ENCODE data around the gene KCNG2. TPM values are rescaled to one million over a fixed set of nuclear protein-coding genes. Genes with fewer than 3 reads are reported as not detected.

Gene KCNG2
- total RNA-seq, 2 experiments from 2014 or later = not detected

DNA sequence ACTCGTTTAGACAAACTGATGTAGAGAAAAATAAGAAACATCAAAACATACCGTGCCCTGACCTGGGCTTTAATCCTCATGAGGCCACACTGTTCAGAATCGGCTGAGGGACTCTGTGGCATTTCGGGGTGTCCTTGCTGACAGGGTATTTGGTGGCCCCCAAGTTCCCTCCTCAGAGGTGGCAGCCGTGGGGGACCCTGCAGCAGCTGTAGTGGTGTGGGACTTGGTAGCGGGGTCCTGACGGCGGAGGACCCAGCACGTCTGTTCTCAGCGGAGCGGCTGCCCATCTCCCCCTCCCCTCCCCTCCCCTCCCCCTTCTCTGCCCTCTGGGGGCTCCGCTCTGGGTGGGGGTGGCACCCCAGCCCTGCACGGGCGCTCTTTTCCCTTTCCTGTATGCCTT, 18.4 kb downstream of the KCNG2 start:
- CTCF ChIA-PET = no interaction called here

DNA sequence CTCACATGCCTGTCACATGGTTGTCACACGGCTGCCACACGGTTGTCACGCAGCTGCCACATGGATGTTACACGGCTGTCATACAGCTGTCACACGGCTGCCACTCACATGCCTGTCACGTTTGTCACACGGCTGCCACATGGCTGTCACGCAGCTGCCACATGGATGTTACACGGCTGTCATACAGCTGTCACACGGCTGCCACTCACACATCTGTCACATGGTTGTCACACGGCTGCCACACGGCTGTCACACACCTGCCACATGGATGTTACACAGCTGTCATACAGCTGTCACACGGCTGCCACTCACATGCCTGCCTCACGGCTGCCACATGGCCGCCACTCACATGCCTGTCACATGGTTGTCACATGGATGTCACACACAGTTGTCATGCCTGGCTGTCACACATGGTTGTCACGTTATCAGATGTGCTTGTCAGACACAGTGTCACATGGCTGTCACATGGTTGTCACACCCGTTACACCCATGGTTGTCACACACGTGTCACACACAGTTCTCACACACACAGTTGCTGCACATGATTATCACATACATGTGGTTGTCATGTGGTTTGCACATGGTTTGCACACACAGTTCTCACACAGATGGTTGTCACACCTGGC, 19.4 kb downstream of the KCNG2 start:
- CTCF ChIA-PET = no interaction called here
- POLR2A ChIA-PET = no interaction called here

More for the DNA sequence above, 18.4 kb downstream of the KCNG2 start:
- POLR2A ChIA-PET = no interaction called here

DNA sequence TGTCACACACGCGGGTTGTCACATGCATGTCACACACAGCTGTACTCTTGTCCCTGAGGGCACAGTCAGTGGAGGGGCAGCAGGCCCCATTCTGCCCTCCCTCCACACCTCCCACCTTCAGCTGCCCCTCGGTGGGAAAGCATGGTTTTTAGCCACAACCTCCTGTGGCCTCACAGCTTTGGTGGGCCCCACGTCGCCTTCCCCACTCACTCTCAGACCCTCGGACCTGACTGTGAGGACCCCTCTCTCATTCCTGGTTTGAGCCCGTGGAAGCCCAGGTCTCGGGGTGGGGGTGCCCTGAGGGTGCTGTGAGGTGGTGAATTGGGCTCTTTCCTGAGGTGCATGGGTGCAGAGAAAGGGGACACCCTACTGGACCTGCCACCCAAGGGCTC, 19.9 kb downstream of the KCNG2 start:
- CTCF ChIA-PET = no interaction called here
- POLR2A ChIA-PET = no interaction called here

DNA sequence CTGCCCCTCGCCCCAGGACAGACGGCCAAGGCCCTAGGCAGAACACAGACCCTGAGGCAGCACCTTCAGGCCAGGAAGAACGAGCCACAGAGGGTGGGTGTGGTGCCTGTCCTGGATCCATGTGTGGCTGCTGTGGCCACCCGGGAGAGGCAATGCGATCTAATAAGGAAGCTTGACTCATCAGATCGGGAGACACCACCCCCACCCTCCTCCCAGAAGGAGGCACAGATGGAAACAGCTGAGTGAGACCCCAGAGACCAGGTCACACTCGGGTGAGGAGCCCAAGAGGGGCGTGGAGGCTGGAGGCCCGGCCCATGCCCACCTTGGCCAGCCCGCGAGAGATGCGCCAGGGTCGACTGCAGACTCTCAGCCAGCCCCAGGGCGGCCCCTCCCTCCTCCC, 20.3 kb downstream of the KCNG2 start:
- ChIA-PET CTCF (no interaction called here), POLR2A (no interaction called here)

DNA sequence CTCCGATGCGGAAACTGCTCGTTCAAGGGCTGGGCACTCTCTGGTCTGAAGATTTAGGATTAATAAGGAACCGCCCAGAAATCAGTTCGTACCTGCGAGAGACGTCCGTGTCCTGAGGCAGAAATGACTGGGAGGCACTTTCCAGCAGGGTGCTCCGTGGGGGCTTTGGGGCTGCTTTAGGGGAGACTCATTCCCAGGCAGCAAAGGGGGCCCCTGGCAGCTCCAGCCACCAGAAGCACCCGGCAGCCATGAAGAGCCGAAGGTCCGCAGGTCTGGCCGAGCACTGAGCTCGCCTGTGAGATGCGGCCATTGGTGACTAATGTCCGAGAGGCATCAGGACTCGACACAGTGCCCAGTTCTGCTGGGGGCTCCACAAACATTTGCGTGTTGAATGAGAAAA, 20.9 kb downstream of the KCNG2 start:
- POLR2A ChIA-PET = no interaction called here

DNA sequence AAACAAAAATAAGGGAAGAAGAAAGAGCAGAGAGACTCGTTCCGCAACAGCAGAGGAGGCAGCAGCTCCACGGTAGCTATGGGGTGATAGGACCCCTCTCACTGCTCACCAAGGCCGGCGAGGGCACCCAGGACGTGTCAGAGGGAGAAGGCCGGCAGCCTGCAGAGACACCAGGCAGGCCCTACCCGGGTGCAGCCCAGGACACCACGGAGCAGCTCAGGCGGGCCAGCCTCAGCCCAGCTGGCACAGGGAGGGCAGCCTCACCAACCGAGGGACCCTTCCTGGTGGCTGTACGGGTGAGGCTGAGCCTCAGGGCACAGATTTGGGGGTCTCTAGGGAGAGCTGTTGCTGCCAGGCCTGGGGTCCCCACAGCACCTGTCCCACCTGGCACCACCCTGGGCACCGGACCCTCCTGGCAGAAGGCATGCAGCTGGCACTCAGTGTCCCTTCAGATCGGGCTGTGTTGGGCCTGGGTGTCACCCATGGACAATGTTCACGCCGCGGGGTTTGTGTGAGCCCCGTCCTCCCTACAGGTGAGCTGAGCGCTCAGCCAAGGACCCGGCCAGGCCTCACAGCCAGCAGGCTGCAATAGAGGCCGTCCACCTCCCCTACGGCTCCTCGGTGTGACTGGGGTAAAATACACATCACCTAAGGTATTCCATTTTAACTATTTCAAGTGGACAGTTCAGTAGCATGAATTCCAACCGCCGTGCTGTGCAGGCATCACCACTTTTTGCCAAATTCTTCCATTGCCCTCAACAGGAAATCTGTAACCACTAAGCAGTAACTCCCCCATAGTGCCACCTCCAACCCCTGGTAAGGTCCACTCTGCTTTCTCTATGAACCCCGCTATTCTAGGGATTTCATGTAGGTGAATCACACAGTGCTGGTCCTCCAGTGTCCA, 21.6 kb downstream of the KCNG2 start:
- ChIA-PET POLR2A (no interaction called here), CTCF (no interaction called here)

More for the DNA sequence above, 20.9 kb downstream of the KCNG2 start:
- CTCF ChIA-PET = no interaction called here

DNA sequence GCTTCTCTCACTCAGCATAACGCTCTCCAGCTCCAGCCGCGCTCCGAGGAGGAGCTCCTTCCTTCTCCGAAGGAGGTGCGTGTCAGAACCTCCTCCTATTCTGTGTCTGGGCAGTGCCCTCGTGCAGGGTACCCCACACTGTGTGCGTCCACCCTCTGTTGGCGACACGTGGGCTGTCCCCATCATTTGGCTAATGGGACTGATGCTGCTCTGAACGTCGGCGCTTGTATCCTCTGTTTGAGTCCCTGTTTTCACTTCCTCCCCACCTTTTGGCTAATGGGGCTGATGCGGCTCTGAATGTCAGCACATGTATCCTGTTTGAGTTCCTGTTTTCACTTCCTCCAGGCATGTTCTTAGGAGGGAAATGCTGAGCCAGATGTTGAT, 22.2 kb downstream of the KCNG2 start:
- POLR2A ChIA-PET = no interaction called here
- CTCF ChIA-PET = no interaction called here

DNA sequence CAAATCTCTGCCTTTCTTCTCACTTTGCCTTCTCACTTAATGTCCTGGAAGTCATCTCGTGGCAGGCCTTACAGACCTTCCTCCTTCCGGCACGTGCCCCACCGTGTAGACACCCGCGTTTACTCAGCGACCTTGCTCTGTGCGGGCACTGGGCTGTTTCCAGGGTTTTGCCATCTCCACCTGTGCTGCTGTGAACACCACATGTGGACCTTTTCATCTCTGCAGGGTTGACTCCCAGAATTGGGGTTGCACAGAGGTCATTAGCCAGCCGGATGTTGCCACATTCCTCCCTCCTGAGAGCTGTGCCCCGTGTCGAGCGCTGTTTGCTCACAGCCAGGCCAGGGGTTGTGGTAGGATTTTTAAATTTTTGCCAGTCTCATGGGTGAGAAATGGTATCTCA, 25.4 kb downstream of the KCNG2 start:
- CTCF ChIA-PET = no interaction called here
- POLR2A ChIA-PET = no interaction called here

DNA sequence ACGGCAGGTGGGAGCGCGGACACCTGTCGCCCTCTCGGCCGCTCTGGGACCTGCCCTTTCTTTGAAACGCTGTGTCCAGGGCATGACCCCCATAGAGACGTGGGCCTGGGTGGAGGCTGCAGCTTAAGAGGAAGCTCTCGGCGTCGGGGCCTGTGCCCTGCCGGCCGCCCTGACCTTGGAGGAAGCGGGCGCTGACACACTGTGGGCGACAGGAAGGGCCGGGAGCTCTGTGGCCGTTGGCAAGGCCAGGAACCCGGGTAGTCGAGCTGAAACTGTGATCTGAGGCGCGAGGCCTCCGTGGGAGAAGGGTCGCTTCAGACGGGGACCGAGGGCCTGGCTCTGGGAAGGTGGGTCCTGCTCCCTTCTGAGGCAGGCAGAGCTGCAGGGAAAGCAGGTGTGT, 28.2 kb downstream of the KCNG2 start:
- ChIA-PET POLR2A (no interaction called here), CTCF (no interaction called here)

DNA sequence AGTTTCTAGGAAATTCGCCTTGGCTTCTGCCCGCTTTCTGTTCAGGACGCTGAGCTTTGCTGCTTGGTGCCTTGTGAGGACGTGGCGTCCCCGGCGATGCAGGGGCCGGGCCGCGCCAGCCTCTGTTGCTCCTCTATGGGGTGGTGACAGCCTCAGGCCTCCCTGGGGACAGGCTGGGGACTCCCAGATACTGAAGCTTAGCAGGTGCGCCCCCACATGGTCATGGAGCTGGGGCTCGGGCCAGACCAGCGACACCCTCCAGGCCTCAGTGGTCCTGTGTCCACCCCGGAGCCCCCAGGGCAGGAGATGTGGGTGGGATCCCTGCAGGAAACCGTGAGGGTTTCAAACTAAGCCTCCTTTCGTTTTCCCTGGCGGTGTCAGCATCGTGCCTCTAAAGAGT, 29.2 kb downstream of the KCNG2 start:
- ChIA-PET POLR2A (no interaction called here), CTCF (no interaction called here)

DNA sequence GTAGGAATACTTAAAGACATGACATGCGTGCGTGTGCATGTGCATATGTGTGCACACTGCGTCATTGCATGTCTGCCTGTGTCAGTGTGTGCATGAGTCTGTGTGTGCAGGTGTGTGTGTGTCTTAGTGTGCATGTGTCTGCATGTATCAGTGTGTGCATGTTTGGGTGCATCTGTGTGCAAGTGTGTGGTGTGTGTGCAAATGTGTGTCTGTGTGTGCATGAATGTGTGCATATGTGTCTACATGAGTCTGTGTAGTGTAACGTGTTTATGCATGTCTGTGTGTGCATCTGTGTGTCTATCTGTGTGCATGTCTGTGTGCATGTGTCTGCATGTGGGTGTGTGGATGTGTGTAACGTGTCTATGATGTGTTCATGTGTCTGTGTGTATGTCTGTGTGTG, 30.5 kb downstream of the KCNG2 start:
- CTCF ChIA-PET = no interaction called here
- POLR2A ChIA-PET = no interaction called here

DNA sequence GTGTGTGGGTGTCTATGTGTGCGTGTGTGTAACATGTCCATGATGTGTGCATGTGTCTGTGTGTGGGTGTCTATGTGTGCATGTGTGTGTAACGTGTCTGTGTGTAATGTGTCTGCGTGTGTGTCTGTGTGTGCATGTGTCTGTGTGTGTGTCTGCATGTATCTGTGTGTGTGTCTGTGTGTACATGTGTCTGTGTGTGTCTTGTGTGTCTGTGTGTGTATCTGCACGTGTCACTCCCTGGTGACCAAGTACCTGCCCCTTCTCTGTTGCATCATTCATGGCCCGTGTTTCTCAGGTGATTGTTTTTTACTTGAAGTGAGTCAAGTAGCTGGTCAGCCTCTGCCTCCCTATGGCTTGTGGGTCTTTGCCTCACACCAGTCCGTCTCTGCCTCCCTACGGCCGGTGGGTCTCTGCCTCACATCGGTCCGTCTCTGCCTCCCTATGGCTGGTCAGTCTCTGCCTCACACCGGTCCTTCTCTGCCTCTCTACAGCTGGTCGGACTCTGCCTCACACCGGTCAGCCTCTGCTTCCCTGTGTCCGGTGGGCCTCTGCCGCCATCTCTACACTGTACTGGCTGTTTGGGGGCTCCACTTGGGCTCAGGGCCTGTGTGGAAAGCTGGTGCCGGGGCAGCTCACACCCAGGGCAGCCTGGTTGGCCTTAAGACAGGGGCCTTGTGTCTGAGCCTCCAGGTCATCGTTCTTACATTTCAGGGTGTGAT, 31.6 kb downstream of the KCNG2 start:
- POLR2A ChIA-PET = no interaction called here
- CTCF ChIA-PET = no interaction called here

DNA sequence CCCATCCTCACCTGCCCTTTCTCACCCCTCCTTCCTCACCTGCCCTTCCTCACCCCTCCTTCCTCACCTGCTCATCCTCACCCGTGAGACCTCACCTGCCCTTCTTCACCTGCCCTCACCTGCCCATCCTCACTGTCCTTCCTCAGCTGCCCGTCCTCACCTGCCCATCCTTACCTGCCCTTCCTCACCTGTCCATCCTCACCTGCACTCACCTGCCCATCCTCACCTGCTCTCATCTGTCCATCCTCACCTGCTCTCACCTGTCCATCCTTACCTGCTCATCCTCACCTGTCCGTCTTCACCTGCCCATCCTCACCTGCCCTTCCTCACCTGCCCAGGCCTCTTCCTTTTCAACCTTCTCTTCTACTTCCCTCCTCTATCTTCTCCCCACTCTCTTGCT, 34.4 kb downstream of the KCNG2 start:
- POLR2A ChIA-PET = no interaction called here
- CTCF ChIA-PET = no interaction called here

DNA sequence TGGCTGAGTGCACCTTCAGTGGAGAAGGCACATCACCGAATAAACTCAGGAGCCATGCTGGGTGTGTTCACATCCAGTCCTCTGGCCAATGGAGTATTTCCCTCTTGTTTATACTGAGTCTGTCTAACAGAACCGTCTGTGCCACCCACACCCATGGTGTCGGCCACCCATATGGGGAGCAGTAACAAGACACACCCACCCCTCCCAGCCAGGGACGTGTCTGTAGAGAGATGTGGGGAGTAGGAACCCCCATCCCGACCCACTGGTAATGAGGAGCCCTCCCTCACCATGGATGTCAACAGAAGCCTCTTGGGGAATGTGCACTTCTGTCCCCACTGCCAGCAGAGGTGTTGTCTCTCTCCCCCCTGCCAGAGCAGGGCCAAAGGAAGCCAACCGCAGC, 37.1 kb downstream of the KCNG2 start:
- CTCF ChIA-PET = no interaction called here
- POLR2A ChIA-PET = no interaction called here

DNA sequence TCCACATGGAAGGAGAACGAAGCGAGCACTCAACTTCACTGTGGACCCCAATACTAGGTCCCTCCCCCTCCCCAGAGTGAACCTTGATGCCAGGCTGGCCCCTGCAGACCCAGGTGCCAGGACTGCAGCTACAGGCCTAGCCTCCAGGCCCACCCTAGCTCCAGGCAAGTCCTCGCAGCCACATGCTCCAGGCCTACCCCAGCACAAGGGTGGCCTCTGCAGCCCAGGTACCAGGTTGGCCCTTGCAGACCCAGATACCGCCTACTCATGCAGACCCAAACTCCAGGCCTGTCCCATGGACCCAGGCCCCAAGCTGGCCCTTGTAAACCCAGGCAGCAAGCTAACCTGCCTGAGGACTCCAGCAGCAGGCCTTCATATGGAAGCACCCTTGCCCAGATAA, 44.2 kb downstream of the KCNG2 start:
- CTCF ChIA-PET = no interaction called here
- POLR2A ChIA-PET = no interaction called here

DNA sequence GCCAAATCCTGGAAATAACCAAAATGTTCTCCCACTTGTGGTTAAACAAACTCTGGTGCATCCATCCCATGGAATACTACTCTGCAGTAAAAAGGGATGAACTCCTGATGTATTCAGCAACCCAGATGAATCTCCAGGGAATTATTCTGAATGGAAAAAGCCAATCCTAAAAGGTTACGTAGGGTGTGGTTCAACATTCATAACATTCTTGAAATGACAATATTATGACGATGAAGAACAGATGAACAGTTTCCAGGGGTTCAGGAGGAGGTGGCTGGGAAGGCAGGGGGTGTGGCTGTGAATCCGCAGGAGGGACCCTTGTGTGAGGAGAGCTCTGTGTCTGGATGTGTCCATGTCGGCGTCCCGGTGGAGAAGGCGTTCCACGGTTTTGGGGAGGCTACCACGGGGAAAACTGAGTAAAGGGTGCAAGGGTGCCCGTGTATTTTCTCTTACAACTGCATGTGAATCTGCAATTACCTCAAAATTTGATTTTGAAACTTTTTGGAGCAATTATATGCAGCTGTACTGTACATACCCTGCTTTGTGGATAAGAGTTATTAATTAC, 47.3 kb downstream of the KCNG2 start:
- ChIA-PET CTCF (no interaction called here), POLR2A (no interaction called here)

DNA sequence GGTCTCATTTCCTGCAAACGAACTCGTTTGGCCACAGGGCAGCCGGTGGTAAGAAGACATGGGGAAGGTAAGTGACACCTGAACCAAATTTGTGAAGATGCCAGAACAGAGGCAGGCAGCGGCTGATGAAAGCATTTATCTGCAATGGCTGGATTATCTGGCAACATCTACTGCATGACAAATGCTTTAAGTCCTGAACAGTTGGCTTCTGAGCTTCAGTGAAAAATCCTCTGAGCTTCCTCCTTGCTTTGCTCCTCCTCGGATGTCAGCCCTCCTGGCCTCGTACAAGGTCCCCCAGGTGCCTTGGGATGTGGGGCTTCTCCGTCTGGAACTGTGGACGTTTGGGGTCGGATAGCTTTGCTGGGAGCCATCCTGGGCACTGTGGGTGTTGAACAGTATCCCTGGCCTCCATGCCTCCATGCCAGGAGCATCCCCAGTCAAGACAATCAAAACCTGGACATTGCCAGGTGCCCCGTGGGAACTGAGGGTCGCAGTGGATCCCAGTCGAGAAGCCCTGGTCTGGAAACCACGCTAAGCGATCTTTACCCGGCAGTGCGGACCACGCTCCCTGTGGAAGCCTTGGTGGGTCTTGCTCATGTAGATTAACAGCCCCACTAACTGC, 49.3 kb downstream of the KCNG2 start:
- ChIA-PET POLR2A (interaction anchor here (0.7 kb wide), 1 partner anchor 107 kb away, joined by 3 read pairs; no protein-coding TSS in a partner anchor), CTCF (no interaction called here)

DNA sequence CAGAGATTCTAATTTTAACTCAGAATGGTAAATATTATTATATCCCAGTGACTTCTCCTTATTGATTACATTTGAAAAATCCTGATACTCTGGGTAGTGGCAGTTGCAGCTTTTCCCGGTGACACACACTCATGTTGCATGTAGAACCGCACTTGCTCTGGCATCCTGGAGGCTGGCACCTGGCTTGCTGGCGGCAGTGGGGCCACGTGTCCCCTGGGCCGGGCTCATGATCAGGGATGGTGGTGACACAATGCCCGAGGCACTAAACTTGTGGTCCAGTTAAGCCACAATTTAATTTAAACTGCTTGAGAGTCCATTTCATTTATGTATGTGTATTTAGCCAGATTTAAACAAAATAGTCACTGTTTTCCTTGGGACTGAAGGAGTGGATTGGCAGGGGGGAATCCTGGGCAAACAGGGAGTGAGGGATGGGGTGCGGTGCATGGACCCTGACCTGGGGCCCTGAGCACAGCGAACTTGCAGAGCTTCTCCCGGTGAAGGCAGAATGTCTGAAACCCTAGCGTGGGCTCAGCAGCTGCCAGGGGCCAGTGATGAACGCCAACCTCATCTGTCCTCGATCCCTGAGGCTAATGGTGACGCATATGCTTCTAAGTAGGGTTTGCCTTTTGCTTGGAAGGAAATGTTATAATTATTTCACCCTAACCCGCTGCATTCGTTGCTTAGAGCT, 50.0 kb downstream of the KCNG2 start:
- POLR2A ChIA-PET = no interaction called here
- CTCF ChIA-PET = no interaction called here

DNA sequence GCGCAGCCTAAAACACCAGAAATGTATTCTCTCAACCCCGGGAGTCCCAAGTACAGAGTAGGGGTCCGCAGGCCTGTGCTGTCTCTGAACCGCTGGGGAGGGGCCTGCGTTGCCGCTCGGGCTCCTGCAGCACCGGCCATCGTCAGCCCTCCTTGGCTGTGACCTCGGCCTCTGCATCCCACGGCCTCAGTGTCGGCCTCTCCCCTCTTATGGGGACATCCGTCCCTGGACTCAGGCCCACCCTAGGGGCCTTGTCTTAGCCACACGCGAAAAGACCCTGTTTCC, 50.5 kb downstream of the KCNG2 start:
- CTCF ChIA-PET = no interaction called here
- POLR2A ChIA-PET = no interaction called here

DNA sequence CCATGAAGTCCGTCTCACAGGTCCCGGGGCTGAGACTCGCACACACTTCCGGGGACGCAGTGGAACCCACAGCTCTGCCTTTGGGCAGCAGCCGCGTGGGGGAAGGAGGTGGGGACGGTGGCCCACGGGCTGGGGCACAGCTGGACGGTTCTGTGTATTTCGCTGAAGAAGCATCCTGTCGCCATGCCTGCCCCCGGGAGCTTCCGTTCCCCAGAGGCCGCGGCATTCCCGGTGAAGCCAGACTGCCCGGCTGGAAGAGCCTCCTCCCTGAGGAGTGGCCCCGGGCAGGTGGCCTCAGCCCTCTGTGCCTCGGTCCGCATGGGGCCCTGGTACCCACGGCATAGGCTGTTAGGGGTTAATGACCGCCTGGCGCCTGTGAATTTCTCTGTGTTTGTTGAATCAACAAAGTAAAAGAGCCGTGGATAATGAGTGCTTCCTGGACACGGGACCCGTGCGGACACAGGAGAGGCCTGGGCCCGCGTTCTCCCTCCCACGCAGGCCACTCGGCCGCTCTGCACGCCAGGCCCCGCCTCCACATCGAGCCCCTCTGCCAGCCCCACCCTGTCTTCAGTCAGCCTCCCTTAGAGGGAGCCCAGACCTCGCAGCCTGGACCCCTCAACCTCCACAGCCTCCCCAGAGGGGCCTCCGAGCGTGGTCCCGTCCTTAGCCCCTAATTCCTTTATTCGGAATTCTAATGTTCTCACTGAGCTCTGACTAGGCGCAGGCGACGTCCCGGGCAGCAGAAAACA, 51.0 kb downstream of the KCNG2 start:
- POLR2A ChIA-PET = no interaction called here

More for the DNA sequence above, 51.0 kb downstream of the KCNG2 start:
- CTCF ChIA-PET = no interaction called here

Measured in activated CD8-positive, alpha-beta memory T cell treated with anti-CD3 and anti-CD28 coated beads for 36 hours (primary cell).